ENCODE data around the gene THAP4.
A peak's percentile ranks its signal among the peaks of the same experiment; 100 is the strongest.

The THAP4 gene

DNA sequence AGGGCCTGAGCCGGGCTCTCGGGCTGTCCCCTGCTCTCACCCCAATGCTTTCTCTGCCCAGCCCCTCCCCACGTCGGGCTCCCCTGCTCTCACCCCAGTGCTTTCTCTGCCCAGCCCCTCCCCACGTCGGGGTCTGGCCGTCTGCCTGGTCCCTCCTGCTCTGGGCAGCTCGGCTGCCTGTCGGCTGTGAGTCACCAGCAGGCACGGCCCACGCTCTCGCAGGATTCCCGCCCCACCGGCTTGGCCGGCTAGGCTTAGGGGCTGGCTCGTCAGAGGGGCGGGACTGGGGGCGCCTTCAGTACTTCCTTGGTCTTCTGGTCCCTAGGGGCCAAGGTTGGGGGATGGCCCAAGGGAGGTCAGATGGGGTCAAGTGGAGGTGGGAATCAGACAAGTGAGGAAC lies 75.1 kb downstream of the THAP4 start:
- no peak for DNase-seq

DNA sequence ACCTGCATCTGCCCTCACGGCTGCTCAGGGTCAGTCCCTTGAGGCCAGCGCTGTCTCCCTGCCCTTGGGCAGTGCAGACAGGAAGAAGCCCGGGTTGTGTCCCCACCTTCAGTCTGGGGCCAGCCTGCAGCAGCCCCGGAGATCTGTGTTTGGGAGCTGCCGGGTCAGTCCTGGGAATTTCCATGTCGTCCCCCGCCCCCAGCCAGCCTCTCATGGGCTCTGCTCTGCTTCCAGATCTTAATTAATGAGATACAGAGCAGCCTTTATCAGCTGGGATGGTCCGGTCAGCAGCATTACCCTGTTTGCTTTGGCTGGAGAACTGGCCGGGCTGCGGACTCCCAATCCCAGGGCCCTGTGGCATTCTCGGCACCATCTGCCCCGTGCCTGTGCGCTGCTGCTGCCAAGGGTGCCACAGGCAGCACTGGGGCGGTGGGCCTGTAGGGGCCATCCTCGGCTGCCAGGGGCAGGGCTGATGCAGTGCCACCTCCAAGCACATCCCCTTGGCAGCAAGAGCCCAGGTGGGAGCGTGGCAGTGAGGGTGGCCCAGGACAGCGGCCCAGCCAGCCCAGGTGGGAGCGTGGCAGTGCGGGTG lies 76.0 kb downstream of the THAP4 start:
- no peak for DNase-seq

DNA sequence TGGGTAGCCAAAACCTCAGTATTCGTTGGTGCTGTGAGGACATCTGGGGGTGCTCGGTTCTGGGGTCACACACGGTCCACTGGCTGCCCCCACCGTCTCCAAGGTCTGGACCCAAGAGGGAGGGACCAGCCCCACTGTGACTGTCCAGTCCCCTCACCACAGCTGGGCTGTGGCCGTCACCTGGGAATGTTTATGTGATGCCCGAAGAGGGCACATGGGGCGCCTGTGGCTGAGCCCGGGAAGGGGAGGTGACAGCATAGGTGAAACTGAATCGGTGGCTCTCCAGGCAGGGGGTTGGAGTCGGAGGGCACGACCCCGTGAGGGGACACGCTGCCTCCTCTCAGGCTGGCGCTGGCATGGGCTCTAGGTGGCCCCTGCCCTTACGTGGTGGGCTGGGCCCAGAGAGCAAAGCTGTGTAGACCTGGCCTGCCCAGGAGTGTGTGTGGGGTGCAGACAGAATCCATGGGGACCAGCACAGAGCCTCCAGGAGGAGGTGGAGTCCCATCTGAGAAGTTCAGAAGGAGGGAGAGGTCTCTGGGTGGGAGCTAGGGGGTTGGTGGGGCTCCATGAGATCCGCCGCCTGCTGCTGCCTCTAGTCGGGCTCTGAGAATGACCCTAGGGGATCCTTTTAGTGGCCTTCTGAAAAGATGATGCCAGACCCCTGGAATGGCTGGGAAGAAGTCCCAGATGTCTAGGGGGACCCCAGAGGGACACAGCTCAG lies 76.6 kb downstream of the THAP4 start:
- no peak for DNase-seq

DNA sequence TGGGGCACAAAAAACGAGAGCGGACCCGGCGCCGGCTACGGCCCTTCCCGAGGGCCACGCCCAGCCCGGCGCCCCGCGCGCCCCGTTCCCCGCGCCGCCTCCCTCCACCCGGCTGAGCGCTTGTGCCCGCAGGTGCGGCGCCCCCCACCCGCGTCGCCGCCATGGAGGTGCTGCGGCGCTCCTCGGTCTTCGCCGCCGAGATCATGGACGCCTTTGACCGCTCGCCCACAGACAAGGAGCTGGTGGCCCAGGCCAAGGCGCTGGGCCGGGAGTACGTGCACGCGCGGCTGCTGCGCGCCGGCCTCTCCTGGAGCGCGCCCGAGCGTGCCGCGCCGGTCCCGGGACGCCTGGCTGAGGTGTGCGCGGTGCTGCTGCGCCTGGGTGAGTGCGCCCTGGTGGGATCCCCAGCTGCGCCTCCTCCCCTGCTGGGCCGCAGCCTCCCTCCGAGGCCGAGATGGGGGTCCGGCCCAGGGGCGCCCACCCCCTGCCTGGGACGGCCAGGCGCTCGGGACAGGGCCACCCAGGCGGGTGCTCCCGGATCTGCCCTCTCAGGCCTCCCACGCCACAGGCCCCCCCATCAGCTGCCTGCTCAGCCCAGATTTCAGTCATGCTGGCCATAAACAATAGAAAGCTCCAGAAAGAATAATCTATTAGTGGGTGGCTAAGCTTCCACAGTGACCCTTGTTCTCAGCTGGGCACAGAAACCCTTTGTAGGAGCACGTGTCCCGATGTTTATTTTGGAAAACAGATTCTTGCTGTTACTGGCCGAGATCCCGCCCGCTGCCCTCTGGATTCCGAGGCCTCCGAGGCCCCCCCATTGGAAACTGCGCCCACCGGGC lies 77.4 kb downstream of the THAP4 start:
- DNase-seq: peak; percentile 15

DNA sequence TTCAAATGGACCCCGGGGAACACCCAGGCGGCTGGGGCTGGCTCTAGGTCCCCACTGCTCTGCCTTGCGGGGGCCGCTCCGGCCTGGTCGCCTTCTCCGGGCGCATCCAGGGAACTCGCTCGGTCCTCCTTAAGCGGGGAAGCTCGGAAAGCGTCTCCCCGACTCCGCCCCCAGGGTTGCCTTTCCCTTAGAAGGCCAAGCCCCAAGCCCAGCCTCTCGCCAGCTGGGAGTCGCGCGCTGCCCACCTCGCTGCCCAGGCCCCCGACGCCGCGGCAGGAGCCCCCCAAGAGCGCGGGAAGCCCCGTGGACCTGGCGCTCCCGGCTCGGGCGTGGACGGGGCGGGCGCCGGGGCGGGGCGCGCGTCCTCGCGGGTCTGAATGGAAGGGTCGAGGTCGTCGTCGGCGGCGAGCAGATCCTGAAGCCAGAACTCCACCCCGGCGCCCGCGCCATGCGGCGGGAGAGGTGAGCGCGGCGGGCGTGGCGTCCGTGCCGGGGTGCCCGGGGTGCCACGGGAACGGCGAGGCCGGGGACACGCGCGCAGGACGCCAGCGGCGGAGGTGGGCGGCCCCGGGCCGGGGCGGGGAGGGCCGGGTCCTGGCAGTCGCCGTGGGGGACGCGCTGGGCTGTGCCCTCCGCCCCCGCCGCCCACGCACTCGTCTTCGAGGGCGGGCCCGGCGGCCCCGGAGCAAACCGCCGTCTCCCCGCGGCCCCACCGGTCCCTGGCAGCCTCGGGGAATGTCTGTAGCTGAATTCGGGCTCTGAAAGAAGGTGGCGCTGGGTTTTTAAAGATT lies 78.2 kb downstream of the THAP4 start, which contains the start of gene BOK:
TSS of gene BOK (plus strand) at position 214 of the 791 bp plus-strand sequence. CDS start 739 bp downstream, outside the sequence.
- DNase-seq: peak; percentile 30

DNA sequence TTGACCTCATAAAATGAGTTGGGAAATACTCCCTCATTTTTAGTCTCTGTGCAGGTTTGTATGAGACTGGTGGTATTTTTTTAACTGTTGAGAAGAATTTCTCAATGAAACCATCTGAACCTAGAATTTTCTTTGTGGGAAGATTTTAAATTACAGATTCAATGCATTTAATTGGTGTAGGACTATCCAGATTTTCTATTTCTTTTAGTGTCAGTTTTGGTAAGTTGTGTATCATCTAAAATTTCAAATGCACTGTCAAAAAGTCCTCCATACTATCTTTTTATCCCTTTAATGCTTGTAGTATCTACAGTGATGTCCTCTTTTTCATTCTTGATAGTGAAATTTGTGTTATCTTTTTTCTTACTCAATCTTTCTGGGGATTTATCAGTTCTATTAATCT lies 80.2 kb downstream of the THAP4 start:
- DNase-seq: no peak

DNA sequence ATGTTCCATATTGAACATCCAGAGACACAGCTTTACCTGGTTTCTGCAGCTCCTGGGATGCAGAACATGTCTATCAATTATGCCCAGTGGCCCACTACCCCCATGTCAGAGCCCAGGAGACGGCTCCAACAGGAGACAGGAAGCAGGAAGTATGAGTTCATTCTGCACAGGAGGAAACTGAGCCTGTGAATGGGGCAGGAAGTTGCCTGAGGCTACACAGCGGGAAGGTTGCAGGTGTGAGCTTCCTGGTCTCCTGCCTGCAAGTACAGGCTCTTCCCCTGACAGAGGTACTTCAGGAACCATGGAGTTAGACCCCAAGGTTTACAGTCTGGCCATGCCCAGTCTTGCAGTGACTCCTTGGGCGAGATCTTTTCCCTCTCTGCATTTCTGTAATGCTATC lies 81.2 kb downstream of the THAP4 start:
- DNase-seq: no peak

DNA sequence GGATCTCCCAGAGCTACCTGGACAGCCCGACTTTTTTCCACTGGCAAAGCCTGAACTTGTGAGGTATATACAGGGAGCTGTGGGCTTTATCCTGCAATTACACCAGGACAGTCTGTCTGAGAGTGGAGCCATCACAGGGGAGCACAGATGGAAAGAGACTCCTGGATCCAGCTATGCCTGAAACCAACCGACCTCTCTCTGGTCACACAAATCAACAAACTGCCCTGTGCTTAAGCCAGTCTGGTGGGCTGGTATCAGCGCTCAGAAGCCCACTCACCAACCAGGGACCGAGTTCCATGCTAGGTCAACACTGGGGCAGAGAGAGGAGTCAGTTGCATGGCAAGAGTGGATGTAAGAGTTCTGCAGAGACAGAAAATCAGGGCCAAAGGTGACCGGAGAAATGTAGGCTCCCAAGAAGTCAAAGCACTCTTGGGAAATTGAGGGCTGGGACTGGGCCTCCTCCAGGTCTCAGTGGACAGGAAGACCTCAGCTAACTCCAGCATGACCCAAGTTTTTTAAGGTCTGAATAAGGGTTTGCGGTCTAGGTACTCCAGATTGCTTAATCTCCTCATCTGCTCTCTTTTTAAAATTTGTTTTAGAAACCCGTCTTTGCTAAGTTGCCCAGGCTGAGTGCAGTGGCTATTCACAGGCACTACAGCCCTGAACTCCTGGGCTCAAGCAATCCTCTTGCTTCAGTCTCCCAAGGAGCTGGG lies 82.2 kb downstream of the THAP4 start:
- no peak for DNase-seq

DNA sequence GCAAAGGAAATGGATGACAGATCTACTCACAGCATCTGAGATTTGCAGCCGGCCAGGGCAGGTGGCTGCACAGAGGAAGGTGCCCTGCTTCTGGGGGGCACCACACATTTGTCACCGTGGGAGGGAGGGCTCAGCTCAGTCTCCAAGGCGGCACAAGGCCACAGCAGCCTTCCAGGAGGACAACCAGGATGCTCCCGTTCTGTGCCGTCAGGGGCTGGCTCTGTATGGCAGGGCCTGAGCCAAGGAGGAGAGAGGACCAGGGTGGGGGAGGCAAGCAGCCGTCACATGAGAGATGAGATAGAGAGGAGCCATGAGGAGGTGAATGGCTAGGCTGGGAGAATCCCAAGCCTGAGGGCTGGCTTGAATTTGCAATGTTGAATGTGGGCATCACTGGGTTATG lies 83.0 kb downstream of the THAP4 start:
- no peak for DNase-seq

DNA sequence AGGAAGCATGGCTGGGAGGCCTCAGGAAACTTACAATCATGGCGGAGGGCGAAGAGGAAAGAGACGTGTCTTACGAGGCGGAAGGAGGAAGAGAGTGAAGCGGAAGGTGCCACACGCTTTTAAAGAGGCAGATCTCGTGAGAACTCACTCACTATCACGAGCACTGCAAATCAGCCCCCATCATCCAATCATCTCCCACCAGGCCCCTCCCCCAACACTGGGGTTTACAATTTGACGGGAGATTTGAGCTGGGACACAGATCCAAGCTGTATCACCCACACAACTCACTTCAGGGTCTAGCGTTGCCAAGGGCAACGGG lies 83.5 kb downstream of the THAP4 start:
- no peak for DNase-seq

DNA sequence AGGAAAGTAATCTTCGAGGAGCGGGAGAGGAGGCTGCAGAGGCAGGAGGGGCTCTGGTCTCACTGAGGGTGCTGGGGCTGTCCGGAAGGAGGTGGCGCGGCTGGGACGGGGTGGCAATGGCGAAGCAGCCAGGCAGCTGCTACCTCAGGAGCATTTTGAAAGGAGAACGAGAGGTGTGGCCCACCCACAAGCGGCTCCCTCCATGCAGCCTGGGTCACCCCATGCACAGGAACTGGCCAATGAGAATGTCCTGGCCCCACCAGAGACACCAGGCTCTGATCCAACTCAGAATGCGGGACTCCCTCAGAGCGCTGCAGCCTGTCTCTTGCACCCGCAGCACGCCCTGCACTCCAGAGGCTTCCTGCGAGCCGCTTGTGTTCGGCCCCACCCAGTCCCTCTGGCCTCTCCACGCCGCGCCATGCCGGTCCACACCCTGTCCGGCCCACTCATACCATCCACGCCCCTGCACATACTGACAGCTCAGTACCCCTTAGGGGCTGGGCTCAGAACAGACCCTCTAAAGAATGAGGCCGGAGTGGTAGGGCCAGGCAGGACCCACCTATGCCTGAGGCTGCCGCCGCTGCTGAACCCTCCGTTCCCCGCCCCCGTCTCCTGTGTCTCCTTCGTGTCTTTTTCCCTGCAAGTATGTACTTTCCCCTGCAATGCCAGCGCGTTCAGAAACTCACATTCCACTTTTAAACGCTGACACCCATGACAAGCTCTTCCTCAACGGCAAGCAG lies 84.8 kb downstream of the THAP4 start:
- no peak for DNase-seq

DNA sequence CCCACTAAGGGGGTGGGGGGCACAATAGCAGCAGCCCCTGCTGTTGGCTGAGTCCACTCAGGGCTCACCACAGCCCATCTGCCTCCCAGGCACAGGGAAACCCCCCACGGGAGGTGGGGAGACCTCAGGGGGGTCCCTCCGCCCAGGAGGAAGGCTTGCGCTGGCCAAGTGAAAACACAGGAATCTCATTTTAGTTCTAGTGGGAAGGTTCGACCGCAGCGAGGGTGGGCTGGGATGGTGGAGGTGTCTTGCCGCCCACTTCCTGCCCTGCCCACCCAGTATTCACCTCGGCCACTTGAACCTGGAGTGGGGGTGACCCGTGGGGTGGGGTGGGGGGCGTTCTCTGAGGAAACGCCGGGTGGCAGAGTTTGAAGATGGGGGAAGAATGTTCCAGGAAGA lies 85.4 kb downstream of the THAP4 start:
- DNase-seq: no peak

DNA sequence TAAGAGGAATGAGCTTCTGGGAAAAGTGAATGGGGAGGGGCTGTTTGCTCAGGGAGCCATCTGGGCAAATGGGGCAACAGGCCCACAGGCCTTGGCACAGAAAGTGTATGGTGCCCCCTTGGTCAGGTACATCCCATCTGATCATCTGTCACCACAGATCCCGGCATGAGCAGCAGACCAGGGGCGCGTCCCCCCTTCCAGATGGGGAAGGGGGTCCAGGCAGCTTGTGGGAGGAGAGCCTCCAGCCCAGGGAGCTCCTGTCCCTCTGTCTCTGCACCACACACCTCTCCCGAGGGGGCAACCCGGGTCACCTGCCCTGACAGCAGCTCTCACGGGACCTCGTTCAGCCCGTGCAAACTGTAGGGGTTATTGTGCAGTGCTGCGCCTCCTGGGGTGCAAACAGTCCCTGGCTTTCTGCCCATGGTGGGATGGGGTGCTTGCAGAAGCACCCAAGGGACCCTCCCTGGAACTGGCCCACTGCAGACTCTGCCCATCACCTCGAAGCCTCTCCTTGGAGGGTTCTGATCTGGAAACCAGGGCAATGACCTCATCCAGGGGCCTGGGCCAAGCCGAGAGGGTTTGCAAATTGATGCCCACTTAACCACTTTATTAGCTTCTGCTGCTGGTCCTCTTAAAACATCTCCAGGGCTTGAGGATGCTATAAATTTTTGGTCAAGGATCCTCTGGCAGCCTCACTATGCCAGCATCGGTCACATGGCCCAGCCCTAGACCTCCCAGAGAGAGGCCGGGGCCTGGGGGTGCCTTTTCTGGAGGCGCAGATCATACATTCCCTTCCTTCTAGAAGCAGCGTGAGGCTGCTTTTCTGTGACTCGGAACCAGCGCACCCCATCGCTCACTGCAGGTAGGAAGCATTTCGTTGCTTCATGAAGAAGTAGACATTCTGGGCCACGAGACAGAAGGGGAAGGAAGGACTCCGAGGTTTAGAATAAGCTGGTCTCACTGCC lies 86.1 kb downstream of the THAP4 start:
- DNase-seq: no peak

DNA sequence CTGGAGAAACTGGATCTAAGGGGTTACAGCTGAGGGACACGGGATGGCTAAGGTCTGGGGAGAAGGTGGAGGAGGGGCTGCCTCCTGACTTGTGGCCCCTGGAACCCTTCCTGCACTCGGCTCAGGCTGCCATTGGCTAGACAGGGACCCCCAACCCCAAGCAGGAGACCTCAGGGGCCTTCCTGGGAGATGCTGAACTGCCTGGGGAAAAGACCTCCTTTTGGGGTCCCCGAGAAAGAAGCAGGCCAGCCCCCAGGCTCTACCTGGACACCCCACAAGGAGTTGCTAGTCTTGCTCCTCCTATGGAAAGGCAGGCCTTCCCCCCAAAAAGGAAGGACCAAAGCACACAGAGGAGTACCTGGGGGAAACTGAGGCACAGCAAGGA lies 88.5 kb downstream of the THAP4 start:
- DNase-seq: no peak

DNA sequence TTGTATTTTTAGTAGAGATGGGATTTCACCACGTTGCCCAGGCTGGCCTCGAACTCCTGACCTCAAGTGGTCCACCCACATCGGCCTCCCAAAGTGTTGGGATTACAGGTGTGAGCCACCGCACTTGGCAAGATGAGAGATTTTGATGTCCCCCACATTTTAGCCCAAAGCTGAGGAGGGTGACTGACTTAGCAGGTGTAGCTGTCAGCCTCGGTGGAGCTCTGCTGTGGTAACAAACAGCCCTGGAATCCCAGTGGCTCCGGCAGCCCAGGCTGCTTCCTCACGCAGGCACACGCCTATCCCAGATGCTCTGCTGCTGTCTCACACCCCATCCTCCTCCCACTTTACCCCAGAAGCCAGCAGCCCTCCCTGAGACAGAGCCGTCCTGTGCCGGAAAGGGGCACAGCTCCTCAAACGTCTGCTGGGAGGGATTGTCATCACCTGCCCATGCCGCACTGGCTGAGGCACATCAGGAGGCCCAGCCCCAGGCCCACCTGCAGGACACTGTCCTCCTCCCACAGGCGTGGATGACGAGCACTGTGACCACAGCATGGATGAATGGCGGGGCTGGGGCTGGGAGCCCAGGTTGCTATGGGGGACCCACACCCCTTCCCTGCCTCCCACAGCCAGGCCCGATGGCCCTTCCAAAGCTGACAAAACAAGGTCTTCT lies 89.0 kb downstream of the THAP4 start:
- DNase-seq: no peak

DNA sequence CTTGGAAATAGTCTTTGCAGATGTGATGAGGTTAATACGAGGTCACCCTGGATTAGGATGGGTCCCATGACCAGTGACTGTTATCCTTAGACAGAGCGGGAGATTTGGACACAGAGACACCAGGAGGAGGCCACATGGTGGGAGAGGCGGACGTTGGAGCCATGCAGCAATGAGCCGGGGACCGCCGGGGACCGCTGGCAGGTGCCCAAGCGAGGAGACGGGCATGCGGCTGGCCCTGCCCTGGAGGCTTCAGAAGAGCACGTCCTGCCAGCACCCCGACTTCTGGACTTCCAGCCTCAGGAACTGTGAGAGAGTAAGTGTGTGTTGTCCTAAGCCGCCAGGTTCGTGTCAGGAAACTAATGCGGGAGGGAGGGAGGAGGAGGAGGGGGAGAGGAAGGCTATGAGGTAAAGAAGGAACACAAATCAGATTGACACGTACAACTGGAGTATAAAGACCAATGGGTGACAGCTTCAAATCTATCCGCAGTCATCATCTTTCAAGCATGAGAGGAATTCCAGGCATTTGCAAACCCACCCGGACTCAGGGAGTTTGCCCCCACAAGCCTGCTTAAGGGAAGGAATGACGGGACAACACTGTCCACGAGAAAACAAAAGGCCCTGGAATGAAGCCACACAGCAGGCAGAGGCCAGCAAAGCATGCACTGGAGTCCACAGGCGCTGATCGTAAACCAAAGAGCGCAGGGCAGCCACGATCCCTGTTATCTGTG lies 90.0 kb downstream of the THAP4 start:
- DNase-seq: no peak

DNA sequence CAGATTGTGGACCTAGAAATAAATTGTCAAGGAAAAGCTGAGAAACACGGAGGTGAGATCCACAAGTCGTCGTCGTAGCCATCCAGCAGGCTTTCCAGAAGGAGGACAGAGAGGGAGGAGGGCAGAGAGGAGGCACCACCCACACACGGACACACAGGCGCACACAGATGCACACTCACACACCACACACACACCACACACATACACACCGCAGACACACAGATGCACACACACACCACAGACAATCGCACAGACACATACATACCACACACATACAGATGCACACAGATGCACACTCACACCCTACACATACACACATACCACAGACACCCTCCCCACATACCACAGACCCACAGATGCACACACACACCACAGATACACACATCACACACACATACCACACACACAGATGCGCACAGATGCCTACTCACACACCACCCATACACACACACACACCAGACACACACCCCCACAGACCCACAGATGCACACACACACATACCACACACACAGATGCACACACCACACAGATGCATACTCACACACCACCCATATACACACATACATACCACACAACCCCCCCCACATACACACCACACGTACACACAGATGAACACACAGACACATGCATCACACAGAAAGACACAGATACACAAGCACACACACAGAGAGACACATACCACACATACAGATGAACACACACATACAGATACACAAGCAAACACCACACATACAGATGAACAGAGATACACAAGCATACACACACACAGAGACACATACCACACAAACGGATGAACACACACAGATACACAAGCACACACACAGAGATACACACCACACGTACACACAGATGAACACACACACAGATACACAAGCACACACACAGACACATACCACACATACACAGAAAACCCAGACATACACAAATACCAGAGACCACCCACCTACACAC lies 91.2 kb downstream of the THAP4 start:
- DNase-seq: no peak

DNA sequence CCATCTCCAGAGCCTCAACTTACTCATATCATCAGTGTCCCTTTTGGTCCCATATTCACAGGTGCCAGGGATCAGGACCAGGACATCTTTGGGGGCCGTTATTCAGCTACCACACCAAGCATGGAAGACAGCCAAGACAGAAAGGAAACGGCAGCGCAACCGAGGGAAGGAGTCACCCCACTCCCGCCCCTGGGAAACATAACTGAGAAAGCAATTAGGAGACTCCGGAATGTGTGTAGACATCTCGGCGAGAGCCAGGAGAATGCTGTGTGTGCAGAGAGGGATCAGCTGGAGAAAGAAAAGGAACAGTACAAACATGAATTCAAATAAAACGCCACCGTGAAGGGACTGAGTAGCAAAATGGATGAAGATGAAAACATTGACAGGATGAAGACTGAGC lies 91.9 kb downstream of the THAP4 start:
- DNase-seq: no peak
